OCI-LY7 (cell line): ENCODE data around the gene CCDC122. TPM values are rescaled to one million over a fixed set of nuclear protein-coding genes. Genes with fewer than 3 reads are reported as not detected.
A peak's percentile ranks its signal among the peaks of the same experiment; 100 is the strongest.

Experiments
- BruUV-seq: library from RNA; stranded (reverse); fragments of 400-500 nt; replicated peaks from 2 replicates; lab custom pipeline; 2021; lab: Mats Ljungman, UMichigan
- CTCF ChIA-PET: fragments of 300-600 bp; sonication (Branson Sonifier 250); formaldehyde crosslinking; loops from one replicate; lab custom pipeline; 2022; ENCODE audit warnings: antibody characterized with exemption; ENCODE audit not compliant: unreplicated experiment; lab: Charles Lee
- POLR2A ChIA-PET: fragments of 300-600 bp; sonication (Branson Sonifier 250); formaldehyde crosslinking; loops from one replicate; lab custom pipeline; 2022; ENCODE audit warnings: antibody characterized with exemption; lab: Charles Lee
- DNase-seq: peaks from one replicate; pipeline ENCODE4 v3.0.0-alpha.2; 2015; ENCODE audit warnings: low spot score
- H2AFZ ChIP-seq: fragments of 200-600 bp; sonication (generic), shearing (Covaris generic); 2 replicates; pipeline ENCODE4 v1.6.1; 2014; ENCODE audit warnings: mild to moderate bottlenecking, antibody characterized with exemption, low read length, moderate library complexity
- H3K27ac ChIP-seq: fragments of 200-600 bp; sonication (generic); 2 replicates; pipeline ENCODE4 v1.5.1; 2014; ENCODE audit warnings: mixed run types, low read depth, mild to moderate bottlenecking, moderate library complexity, low read length, inconsistent platforms; ENCODE audit not compliant: poor library complexity, severe bottlenecking
- H3K36me3 ChIP-seq: fragments of 200-600 bp; sonication (generic); 2 replicates; pipeline ENCODE4 v1.6.1; 2014; ENCODE audit warnings: mild to moderate bottlenecking, antibody characterized with exemption, low read length, moderate library complexity, mixed read lengths; ENCODE audit not compliant: insufficient read depth
- H3K4me1 ChIP-seq: fragments of 200-600 bp; sonication (generic); 2 replicates; pipeline ENCODE4 v1.5.1; 2014; ENCODE audit warnings: mild to moderate bottlenecking, low read length; ENCODE audit not compliant: insufficient read depth, poor library complexity, severe bottlenecking
- H3K4me2 ChIP-seq: fragments of 200-600 bp; sonication (generic); 2 replicates; pipeline ENCODE4 v1.6.1; 2014; ENCODE audit warnings: mild to moderate bottlenecking, low read length
- H3K4me3 ChIP-seq: fragments of 200-600 bp; sonication (generic); 2 replicates; pipeline ENCODE4 v1.5.1; 2014; ENCODE audit warnings: mild to moderate bottlenecking, low read depth, low read length; ENCODE audit not compliant: poor library complexity, severe bottlenecking
- H3K79me2 ChIP-seq: fragments of 200-600 bp; sonication (generic); 2 replicates; pipeline ENCODE4 v1.6.1; 2016; ENCODE audit warnings: low read depth, mild to moderate bottlenecking, low read length, moderate library complexity, mixed read lengths; ENCODE audit not compliant: insufficient read depth
- H3K9me2 ChIP-seq: fragments of 200-600 bp; sonication (generic); 2 replicates; pipeline ENCODE4 v1.6.1; 2016; ENCODE audit warnings: mild to moderate bottlenecking, low read length, mixed read lengths; ENCODE audit not compliant: insufficient read depth
- H3K9me3 ChIP-seq: fragments of 200-600 bp; sonication (generic); 2 replicates; pipeline ENCODE4 v1.6.1; 2014; ENCODE audit warnings: mild to moderate bottlenecking, mixed run types, low read length, mixed read lengths
- H4K20me1 ChIP-seq: fragments of 200-600 bp; sonication (generic); 2 replicates; pipeline ENCODE4 v1.6.1; 2014; ENCODE audit warnings: mild to moderate bottlenecking, antibody characterized with exemption, low read length, moderate library complexity, mixed read lengths; ENCODE audit not compliant: insufficient read depth
- EZH2phosphoT487 ChIP-seq: fragments of 200-600 bp; sonication (generic); IDR thresholded peaks from 2 replicates; pipeline ENCODE4 v1.6.1; 2018; ENCODE audit warnings: low read depth, borderline replicate concordance, mild to moderate bottlenecking, mixed run types, antibody characterized with exemption, low read length, moderate library complexity, mixed read lengths
- intact Hi-C: fragments of 100-400 bp; cut with micrococcal nuclease; formaldehyde crosslinking; loops from one replicate; pipeline ENCODE4 v1.10.0; 2022; ENCODE audit not compliant: unreplicated experiment
- total RNA-seq, 2 experiments: library from RNA; depleted of rRNA in 1 of 2; stranded (reverse); fragments of >200 nt in 1 of 2; shearing (Covaris generic) in 1 of 2; gene quantifications; 2 replicates each; pipeline ENCODE4 v1.2.3, GENCODE V29; 2014 to 2022
- TF ChIP-seq, protein P1 (sequence below): fragments of 200-600 bp; sonication (generic); conservative IDR thresholded peaks from 2 replicates; pipeline ENCODE4 v1.5.1; 2014; ENCODE audit warnings: mild to moderate bottlenecking, antibody characterized with exemption, low read length, moderate library complexity, mixed read lengths

CCDC122 gene
- total RNA-seq, 2 experiments from 2014 or later, result 4.6 to 21.6 TPM

DNA sequence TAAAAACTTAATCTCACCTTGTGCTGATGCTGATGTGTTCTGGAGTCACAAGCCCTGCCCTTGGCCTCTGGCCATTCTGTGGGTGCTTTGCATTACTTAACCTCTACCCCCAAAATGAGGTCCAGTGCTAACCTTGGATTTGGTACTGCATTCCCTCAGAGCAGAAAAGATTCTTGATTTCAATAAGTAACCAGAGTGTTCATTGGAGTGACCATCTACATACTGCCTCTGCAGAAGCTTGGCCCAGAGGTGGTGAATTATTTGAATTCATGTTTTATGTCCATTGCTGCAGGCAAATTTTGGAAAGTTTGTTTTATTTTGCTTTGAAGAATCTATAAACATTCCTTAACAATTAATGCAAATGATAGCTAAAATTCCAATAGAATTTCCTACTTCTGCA lies 85.1 kb downstream of the CCDC122 start:
- TF ChIP-seq, protein P1, sequence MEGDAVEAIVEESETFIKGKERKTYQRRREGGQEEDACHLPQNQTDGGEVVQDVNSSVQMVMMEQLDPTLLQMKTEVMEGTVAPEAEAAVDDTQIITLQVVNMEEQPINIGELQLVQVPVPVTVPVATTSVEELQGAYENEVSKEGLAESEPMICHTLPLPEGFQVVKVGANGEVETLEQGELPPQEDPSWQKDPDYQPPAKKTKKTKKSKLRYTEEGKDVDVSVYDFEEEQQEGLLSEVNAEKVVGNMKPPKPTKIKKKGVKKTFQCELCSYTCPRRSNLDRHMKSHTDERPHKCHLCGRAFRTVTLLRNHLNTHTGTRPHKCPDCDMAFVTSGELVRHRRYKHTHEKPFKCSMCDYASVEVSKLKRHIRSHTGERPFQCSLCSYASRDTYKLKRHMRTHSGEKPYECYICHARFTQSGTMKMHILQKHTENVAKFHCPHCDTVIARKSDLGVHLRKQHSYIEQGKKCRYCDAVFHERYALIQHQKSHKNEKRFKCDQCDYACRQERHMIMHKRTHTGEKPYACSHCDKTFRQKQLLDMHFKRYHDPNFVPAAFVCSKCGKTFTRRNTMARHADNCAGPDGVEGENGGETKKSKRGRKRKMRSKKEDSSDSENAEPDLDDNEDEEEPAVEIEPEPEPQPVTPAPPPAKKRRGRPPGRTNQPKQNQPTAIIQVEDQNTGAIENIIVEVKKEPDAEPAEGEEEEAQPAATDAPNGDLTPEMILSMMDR, result no peak
- TF ChIP-seq EZH2phosphoT487, result no peak
- Histone ChIP-seq H2AFZ (no peak overlapping the region), H3K36me3 (no peaks in the 10 kb centered on the region), H3K4me1 (no peaks in the 10 kb centered on the region), H3K79me2 (no peaks in the 10 kb centered on the region), H3K9me2 (no peaks in the 10 kb centered on the region; the same call in 1 of the 2 replicates), H3K4me3 (no peak overlapping the region), H3K4me2 (no peak overlapping the region), H3K9me3 (no peaks in the 10 kb centered on the region), H4K20me1 (no peaks in the 10 kb centered on the region), H3K27ac (no peak overlapping the region)
- DNase-seq, result no peak
- BruUV-seq, result no TSS peak
- ChIA-PET CTCF (no interaction called here), POLR2A (no interaction called here)
- intact Hi-C loops, result no loop called here

- no peaks in the 10 kb centered on the region for H4K20me1 ChIP-seq
- H3K27ac ChIP-seq, result no peak overlapping the region
- POLR2A ChIA-PET, result interaction anchor here (1.0 to 1.3 kb wide), 2 partner anchors 9 to 1907 kb away, joined by 3 to 6 read pairs; no protein-coding TSS in a partner anchor
- peaks cover 6% of the 10 kb centered on the region for H3K4me1 ChIP-seq
- TF ChIP-seq, protein P1, result no peak
- no peak for TF ChIP-seq EZH2phosphoT487
- CTCF ChIA-PET, result no interaction called here
- H2AFZ ChIP-seq, result no peak overlapping the region
- H3K36me3 ChIP-seq, result no peaks in the 10 kb centered on the region
- no peaks in the 10 kb centered on the region; the same call in 1 of the 2 replicates for H3K9me2 ChIP-seq
- H3K4me3 ChIP-seq, result no peak overlapping the region
- BruUV-seq, result no TSS peak
- H3K9me3 ChIP-seq, result no peaks in the 10 kb centered on the region
- DNase-seq, result no peak
- no peak overlapping the region for H3K4me2 ChIP-seq
- intact Hi-C loops, result no loop called here
- no peaks in the 10 kb centered on the region for H3K79me2 ChIP-seq
These were observed 87.3 kb downstream of the CCDC122 start for GRCh38 chr13:43792076-43792881.

- Histone ChIP-seq H3K4me1 (peaks cover 12% of the 10 kb centered on the region), H3K9me2 (no peaks in the 10 kb centered on the region; the same call in 1 of the 2 replicates), H3K4me2 (peak overlapping the region; percentile 86), H3K9me3 (no peaks in the 10 kb centered on the region), H4K20me1 (peaks cover 4% of the 10 kb centered on the region; the same call in 1 of the 2 replicates), H3K4me3 (peak overlapping the region; percentile 70), H3K27ac (no peak overlapping the region), H3K36me3 (no peaks in the 10 kb centered on the region), H2AFZ (peak overlapping the region; percentile 62), H3K79me2 (no peaks in the 10 kb centered on the region)
- POLR2A ChIA-PET, result interaction anchor here (0.6 kb wide), 1 partner anchor 11 kb away, joined by 4 read pairs; no protein-coding TSS in a partner anchor
- BruUV-seq, result no TSS peak
- TF ChIP-seq, protein P1, result peak; percentile 53
- TF ChIP-seq EZH2phosphoT487, result no peak
- intact Hi-C loops, result no loop called here
- peak; percentile 11 for DNase-seq
- CTCF ChIA-PET, result no interaction called here
These were observed 91.5 kb downstream of the CCDC122 start for GRCh38 chr13:43787997-43788396.
